Tibial nerve (tissue), 4 donors: Measurements from ENCODE around the gene PVALB.

Source experiments
- EP300 ChIP-seq, 2 donors: sonication (generic); formaldehyde crosslinking; IDR thresholded peaks; one replicate each; pipeline ENCODE4 v1.6.1; 2017; ENCODE audit warnings: antibody characterized with exemption in 2 of 2, mild to moderate bottlenecking in 1 of 2
- POLR2A ChIP-seq, 2 donors: fragments of 450-650 bp; IDR thresholded peaks; one replicate each; pipeline ENCODE4 v1.6.1; 2017; ENCODE audit warnings: antibody characterized with exemption in 2 of 2, mild to moderate bottlenecking in 2 of 2, moderate library complexity in 2 of 2
- TF ChIP-seq, protein P1 (sequence below), 5 experiments: fragments of 200-600 bp in 3 of 5; fragments of 450-650 bp in 2 of 5; sonication (generic) in 3 of 5; IDR thresholded peaks; one replicate each; pipeline ENCODE4 v1.5.1; 2016 to 2019; ENCODE audit warnings: antibody characterized with exemption in 5 of 5, mild to moderate bottlenecking in 3 of 5, moderate library complexity in 2 of 5

DNA sequence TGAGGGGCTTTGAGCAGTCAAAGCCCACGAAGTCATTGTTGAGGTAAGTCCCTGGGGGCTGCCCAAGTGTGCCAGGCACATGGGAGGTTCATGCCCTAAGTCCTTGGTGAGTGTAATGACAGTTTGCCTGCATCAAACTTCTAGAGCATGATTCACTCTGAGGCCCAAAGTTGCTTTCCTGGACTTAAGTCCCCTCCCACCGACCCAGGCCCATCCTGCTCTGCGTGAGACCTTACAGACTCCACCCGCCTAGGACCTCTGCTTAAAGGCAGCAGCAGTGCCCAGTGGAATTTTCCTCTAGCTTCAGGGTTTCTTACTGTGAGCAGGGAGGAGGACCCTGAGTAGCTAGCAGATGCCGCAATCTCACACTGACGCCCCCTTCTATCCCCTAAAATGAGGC, 5.7 kb upstream of the PVALB start:
- no peak for TF ChIP-seq EP300 (IDR thresholded peaks at IDR 0.05)
- TF ChIP-seq, protein P1, sequence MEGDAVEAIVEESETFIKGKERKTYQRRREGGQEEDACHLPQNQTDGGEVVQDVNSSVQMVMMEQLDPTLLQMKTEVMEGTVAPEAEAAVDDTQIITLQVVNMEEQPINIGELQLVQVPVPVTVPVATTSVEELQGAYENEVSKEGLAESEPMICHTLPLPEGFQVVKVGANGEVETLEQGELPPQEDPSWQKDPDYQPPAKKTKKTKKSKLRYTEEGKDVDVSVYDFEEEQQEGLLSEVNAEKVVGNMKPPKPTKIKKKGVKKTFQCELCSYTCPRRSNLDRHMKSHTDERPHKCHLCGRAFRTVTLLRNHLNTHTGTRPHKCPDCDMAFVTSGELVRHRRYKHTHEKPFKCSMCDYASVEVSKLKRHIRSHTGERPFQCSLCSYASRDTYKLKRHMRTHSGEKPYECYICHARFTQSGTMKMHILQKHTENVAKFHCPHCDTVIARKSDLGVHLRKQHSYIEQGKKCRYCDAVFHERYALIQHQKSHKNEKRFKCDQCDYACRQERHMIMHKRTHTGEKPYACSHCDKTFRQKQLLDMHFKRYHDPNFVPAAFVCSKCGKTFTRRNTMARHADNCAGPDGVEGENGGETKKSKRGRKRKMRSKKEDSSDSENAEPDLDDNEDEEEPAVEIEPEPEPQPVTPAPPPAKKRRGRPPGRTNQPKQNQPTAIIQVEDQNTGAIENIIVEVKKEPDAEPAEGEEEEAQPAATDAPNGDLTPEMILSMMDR (IDR thresholded peaks at IDR 0.05): no peak
- no peak for TF ChIP-seq POLR2A (IDR thresholded peaks at IDR 0.05)
